GM12878 (cell line): Measurements from ENCODE around the gene CTDNEP1. TPM values are rescaled to one million over a fixed set of nuclear protein-coding genes. Genes with fewer than 3 reads are reported as not detected.

Experiments used
- BHLHE40 ChIP-seq, 2 experiments: fragments of 450-650 bp in 1 of 2; IDR thresholded peaks; 2 replicates each; pipeline ENCODE4 v1.6.1; 2011 to 2017; ENCODE audit warnings: low read depth in 2 of 2, borderline replicate concordance in 1 of 2, improper control_type of control experiment in 1 of 2, low read length in 1 of 2, mild to moderate bottlenecking in 1 of 2
- CREM ChIP-seq: IDR thresholded peaks from 2 replicates; pipeline ENCODE4 v1.6.1; 2014; ENCODE audit warnings: antibody characterized with exemption, low read depth
- EGR1 ChIP-seq, 2 experiments: IDR thresholded peaks; 1 replicate in 1 of 2; 2 replicates in 1 of 2; pipeline ENCODE4 v1.6.1; 2011 to 2012; ENCODE audit warnings: low read depth in 2 of 2, low read length in 2 of 2, borderline replicate concordance in 1 of 2, mild to moderate bottlenecking in 1 of 2, moderate library complexity in 1 of 2
- IKZF1 ChIP-seq: fragments of 450-650 bp; conservative IDR thresholded peaks from 2 replicates; pipeline ENCODE4 v1.6.1; 2017; ENCODE audit warnings: antibody characterized with exemption, mild to moderate bottlenecking
- LARP7 ChIP-seq: fragments of 450-650 bp; IDR thresholded peaks from 2 replicates; pipeline ENCODE4 v1.6.1; 2017; ENCODE audit warnings: mild to moderate bottlenecking
- NR2C2 ChIP-seq: IDR thresholded peaks from 2 replicates; pipeline ENCODE4 v1.6.1; 2011; ENCODE audit warnings: borderline replicate concordance, low read depth; ENCODE audit not compliant: control insufficient read depth, insufficient read length
- PAX5 ChIP-seq: IDR thresholded peaks from 2 replicates; pipeline ENCODE4 v1.6.1; 2011; ENCODE audit warnings: low read depth, low read length, borderline replicate concordance
- PAX8 ChIP-seq: fragments of 450-650 bp; IDR thresholded peaks from 2 replicates; pipeline ENCODE4 v1.6.1; 2017; ENCODE audit warnings: mild to moderate bottlenecking, moderate library complexity
- PKNOX1 ChIP-seq: fragments of 450-650 bp; IDR thresholded peaks from 2 replicates; pipeline ENCODE4 v1.6.1; 2016; ENCODE audit warnings: mild to moderate bottlenecking
- POU2F2 ChIP-seq: IDR thresholded peaks from 3 replicates; pipeline ENCODE4 v1.6.1; 2011; ENCODE audit warnings: low read depth, mild to moderate bottlenecking, low read length, borderline replicate concordance
- RB1 ChIP-seq: fragments of 450-650 bp; formaldehyde crosslinking; IDR thresholded peaks from 2 replicates; pipeline ENCODE4 v1.6.1; 2017; ENCODE audit warnings: mild to moderate bottlenecking, borderline replicate concordance
- RFX5 ChIP-seq: IDR thresholded peaks from 2 replicates; pipeline ENCODE4 v1.6.1; 2011; ENCODE audit warnings: low read depth, low read length, improper control_type of control experiment
- SMAD5 ChIP-seq: IDR thresholded peaks from 2 replicates; pipeline ENCODE4 v1.6.1; 2016; ENCODE audit warnings: antibody characterized with exemption, low read depth
- SMARCA5 ChIP-seq: fragments of 450-650 bp; IDR thresholded peaks from 2 replicates; pipeline ENCODE4 v1.6.1; 2017; ENCODE audit warnings: mild to moderate bottlenecking
- SMC3 ChIP-seq: IDR thresholded peaks from 2 replicates; pipeline ENCODE4 v1.6.1; 2011; ENCODE audit warnings: low read length, improper control_type of control experiment, borderline replicate concordance
- SPI1 ChIP-seq: IDR thresholded peaks from 2 replicates; pipeline ENCODE4 v1.6.1; 2011; ENCODE audit warnings: low read depth, mild to moderate bottlenecking, low read length, moderate library complexity, borderline replicate concordance; ENCODE audit not compliant: insufficient read depth
- SUZ12 ChIP-seq: fragments of 200-600 bp; sonication (generic); IDR thresholded peaks from one replicate; pipeline ENCODE4 v1.6.1; 2018; ENCODE audit warnings: antibody characterized with exemption, mild to moderate bottlenecking; ENCODE audit not compliant: unreplicated experiment
- TBL1XR1 ChIP-seq: IDR thresholded peaks from 2 replicates; pipeline ENCODE4 v1.6.1; 2012; ENCODE audit warnings: low read depth, low read length, improper control_type of control experiment
- ZBED1 ChIP-seq: IDR thresholded peaks from 2 replicates; pipeline ENCODE4 v1.6.1; 2016; ENCODE audit warnings: borderline replicate concordance
- ZNF274 ChIP-seq: IDR thresholded peaks from one replicate; pipeline ENCODE4 v1.8.0; 2011; ENCODE audit not compliant: insufficient read length, insufficient read depth
- polyA plus RNA-seq, 11 experiments: library from polyadenylated mRNA; depleted of rRNA in 4 of 11; unstranded in 6 of 11; stranded (reverse) in 5 of 11; fragments of >200 nt; fragmentation: Nextera tagmentation in 4 of 11; fragmentation: Illumina TruSeq in 1 of 11; extraction: Ambion mirVana in 4 of 11; extraction: Trizol in 1 of 11; gene quantifications; 1 replicate in 1 of 11; 2 replicates in 10 of 11; pipeline versions ENCODE4 v1.2.1 to v1.2.3, GENCODE V29; 2011 to 2016; ENCODE audit warnings: inconsistent platforms in 2 of 11, missing spikeins in 2 of 11, low read depth in 1 of 11
- total RNA-seq, 4 experiments: library from RNA; depleted of rRNA in 3 of 4; stranded (reverse); fragments of >200 nt in 3 of 4; fragmentation: Illumina TruSeq in 1 of 4; extraction: Trizol in 1 of 4; gene quantifications; 2 replicates each; pipeline versions ENCODE4 v1.2.1 to v1.2.3, GENCODE V29; 2013 to 2021
- TF ChIP-seq, protein P1 (sequence below): fragments of 450-650 bp; formaldehyde crosslinking; IDR thresholded peaks from 2 replicates; pipeline ENCODE4 v1.5.0; 2022; ENCODE audit warnings: mild to moderate bottlenecking, missing genetic modification characterization
- TF ChIP-seq, protein P2 (sequence below): fragments of 450-650 bp; IDR thresholded peaks from 2 replicates; pipeline ENCODE4 v1.6.1; 2017; ENCODE audit warnings: mild to moderate bottlenecking, moderate library complexity

Gene CTDNEP1
- total and polyA plus RNA-seq, 10 of the 15 experiments (the other 5 are each of a cell fraction or from before 2014, with no cell fraction given) = 23.7 to 176 (median 30.3) TPM

DNA sequence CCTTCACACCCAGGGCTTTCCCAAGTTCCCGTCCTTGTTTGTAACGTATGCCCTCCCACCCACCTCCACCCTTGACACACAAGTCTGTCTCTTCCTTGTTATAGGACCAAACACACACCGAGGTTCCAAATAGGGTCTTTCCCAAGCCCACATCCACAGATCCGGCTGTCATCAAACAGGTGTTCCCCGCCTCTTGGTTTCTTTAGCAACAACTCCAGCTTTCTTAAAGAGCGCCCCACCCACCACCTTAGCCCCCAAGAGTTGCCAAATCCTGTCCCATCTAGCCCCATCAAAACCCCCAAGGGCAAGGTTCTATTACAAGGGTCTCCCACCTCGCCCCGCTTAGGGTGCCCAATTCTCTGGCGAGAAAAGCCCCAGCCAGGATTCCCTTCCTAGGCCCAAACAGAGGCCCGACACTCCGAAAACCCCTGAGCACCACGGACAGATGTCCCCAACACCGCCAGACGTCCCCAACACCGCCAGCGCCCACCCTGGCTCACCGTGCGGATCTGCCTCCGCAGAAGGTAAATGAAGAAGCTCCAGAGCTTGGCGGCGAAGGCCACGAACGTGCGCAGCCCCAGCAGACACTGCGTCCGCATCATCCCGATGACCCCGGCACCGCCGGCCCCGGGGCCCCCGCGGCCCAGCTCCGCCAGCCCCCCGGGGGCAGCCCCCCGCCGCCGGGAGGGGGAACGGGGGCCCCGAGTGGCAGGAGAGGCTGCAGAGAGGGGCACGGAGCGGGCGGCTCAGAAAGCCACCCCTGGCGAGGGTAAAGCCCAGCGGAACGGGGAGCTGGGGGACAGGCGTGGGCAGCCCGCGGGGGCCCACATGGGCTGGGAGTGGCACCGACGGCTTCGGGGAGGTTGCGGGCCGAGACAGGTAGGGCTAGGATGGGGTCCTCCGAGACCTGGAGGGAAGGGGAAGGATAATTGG lies 573 bp downstream of the CTDNEP1 start (continued):
- no peak for TF ChIP-seq SPI1
- TF ChIP-seq CREM = no peak
- TF ChIP-seq, protein P1, sequence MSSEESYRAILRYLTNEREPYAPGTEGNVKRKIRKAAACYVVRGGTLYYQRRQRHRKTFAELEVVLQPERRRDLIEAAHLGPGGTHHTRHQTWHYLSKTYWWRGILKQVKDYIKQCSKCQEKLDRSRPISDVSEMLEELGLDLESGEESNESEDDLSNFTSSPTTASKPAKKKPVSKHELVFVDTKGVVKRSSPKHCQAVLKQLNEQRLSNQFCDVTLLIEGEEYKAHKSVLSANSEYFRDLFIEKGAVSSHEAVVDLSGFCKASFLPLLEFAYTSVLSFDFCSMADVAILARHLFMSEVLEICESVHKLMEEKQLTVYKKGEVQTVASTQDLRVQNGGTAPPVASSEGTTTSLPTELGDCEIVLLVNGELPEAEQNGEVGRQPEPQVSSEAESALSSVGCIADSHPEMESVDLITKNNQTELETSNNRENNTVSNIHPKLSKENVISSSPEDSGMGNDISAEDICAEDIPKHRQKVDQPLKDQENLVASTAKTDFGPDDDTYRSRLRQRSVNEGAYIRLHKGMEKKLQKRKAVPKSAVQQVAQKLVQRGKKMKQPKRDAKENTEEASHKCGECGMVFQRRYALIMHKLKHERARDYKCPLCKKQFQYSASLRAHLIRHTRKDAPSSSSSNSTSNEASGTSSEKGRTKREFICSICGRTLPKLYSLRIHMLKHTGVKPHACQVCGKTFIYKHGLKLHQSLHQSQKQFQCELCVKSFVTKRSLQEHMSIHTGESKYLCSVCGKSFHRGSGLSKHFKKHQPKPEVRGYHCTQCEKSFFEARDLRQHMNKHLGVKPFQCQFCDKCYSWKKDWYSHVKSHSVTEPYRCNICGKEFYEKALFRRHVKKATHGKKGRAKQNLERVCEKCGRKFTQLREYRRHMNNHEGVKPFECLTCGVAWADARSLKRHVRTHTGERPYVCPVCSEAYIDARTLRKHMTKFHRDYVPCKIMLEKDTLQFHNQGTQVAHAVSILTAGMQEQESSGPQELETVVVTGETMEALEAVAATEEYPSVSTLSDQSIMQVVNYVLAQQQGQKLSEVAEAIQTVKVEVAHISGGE (CRISPR knock-in tag) = no peak
- TF ChIP-seq EGR1 (IDR thresholded peaks at IDR 0.05; ENCODE audit: borderline replicate concordance in 1 of 2, low read depth in 2 of 2, low read length in 2 of 2) = 0 out of 3 replicates have a peak, but pooled peaks of 1 of the 2 experiments have one; percentile 3
- TF ChIP-seq ZBED1 = no peak
- TF ChIP-seq TBL1XR1 = no peak
- TF ChIP-seq PAX8 = no peak
- peak; percentile 53; the same call in 1 of the 2 replicates for TF ChIP-seq LARP7
- TF ChIP-seq PAX5 = no peak
- peak; percentile 19; the same call in 1 of the 2 replicates for TF ChIP-seq PKNOX1
- TF ChIP-seq SMARCA5 = no peak
- TF ChIP-seq RB1 = no peak
- TF ChIP-seq ZNF274 = no peak
- TF ChIP-seq SMAD5 = no peak
- TF ChIP-seq RFX5 = no peak
- TF ChIP-seq IKZF1 = no peak
- TF ChIP-seq, protein P2, sequence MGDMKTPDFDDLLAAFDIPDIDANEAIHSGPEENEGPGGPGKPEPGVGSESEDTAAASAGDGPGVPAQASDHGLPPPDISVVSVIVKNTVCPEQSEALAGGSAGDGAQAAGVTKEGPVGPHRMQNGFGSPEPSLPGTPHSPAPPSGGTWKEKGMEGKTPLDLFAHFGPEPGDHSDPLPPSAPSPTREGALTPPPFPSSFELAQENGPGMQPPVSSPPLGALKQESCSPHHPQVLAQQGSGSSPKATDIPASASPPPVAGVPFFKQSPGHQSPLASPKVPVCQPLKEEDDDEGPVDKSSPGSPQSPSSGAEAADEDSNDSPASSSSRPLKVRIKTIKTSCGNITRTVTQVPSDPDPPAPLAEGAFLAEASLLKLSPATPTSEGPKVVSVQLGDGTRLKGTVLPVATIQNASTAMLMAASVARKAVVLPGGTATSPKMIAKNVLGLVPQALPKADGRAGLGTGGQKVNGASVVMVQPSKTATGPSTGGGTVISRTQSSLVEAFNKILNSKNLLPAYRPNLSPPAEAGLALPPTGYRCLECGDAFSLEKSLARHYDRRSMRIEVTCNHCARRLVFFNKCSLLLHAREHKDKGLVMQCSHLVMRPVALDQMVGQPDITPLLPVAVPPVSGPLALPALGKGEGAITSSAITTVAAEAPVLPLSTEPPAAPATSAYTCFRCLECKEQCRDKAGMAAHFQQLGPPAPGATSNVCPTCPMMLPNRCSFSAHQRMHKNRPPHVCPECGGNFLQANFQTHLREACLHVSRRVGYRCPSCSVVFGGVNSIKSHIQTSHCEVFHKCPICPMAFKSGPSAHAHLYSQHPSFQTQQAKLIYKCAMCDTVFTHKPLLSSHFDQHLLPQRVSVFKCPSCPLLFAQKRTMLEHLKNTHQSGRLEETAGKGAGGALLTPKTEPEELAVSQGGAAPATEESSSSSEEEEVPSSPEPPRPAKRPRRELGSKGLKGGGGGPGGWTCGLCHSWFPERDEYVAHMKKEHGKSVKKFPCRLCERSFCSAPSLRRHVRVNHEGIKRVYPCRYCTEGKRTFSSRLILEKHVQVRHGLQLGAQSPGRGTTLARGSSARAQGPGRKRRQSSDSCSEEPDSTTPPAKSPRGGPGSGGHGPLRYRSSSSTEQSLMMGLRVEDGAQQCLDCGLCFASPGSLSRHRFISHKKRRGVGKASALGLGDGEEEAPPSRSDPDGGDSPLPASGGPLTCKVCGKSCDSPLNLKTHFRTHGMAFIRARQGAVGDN = 0 out of 2 replicates have a peak, but pooled peaks have one; percentile 15
- TF ChIP-seq SMC3 = no peak
- TF ChIP-seq SUZ12 = no peak
- peak in 1 of 2 experiments; percentile 21; a peak in 1 of 4 replicates for TF ChIP-seq BHLHE40 (IDR thresholded peaks at IDR 0.05; ENCODE audit: borderline replicate concordance in 1 of 2, low read depth in 2 of 2, low read length in 1 of 2)
- no peak for TF ChIP-seq NR2C2
- no peak for TF ChIP-seq POU2F2
